ENCODE results near the gene PRPF40A.

GRCh38 chr2:152613235-152613634 is 104.0 kb downstream of the PRPF40A start:
- TF ChIP-seq CTCF (IDR thresholded peaks at IDR 0.05; ENCODE audit: low read length) (no peak), EZH2 (IDR thresholded peaks at IDR 0.05; ENCODE audit: borderline replicate concordance, low read length) (no peak)
